ENCODE data around the gene CENPB.

- TF ChIP-seq, protein P1, sequence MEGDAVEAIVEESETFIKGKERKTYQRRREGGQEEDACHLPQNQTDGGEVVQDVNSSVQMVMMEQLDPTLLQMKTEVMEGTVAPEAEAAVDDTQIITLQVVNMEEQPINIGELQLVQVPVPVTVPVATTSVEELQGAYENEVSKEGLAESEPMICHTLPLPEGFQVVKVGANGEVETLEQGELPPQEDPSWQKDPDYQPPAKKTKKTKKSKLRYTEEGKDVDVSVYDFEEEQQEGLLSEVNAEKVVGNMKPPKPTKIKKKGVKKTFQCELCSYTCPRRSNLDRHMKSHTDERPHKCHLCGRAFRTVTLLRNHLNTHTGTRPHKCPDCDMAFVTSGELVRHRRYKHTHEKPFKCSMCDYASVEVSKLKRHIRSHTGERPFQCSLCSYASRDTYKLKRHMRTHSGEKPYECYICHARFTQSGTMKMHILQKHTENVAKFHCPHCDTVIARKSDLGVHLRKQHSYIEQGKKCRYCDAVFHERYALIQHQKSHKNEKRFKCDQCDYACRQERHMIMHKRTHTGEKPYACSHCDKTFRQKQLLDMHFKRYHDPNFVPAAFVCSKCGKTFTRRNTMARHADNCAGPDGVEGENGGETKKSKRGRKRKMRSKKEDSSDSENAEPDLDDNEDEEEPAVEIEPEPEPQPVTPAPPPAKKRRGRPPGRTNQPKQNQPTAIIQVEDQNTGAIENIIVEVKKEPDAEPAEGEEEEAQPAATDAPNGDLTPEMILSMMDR (conservative IDR thresholded peaks at IDR 0.05; ENCODE audit: low read length): no peak
- no peak for TF ChIP-seq EZH2phosphoT487 (IDR thresholded peaks at IDR 0.05; ENCODE audit: borderline replicate concordance, low read depth, low read length)
These were observed 48.2 kb downstream of the CENPB start for GRCh38 chr20:3738111-3739053.
